Ascending aorta (tissue), 2 donors: Measurements from ENCODE around the gene RBM45. TPM values are rescaled to one million over a fixed set of nuclear protein-coding genes. Genes with fewer than 3 reads are reported as not detected.
"Not testable (repeated sequence)": the region's sequence is repeated elsewhere in the genome, so short reads cannot be mapped to it uniquely, and the experiment has no call there.

Source experiments
- DNase-seq, 2 donors: peaks; one replicate each; pipeline ENCODE4 v3.0.0-alpha.2; 2019; ENCODE audit warnings: low spot score in 2 of 2
- H3K27ac ChIP-seq, 2 donors: fragments of 200-600 bp; sonication (generic); one replicate each; pipeline ENCODE4 v1.5.1; 2016 to 2017; ENCODE audit warnings: mild to moderate bottlenecking in 1 of 2
- H3K27me3 ChIP-seq: fragments of 200-600 bp; sonication (generic); one replicate; pipeline ENCODE4 v1.5.1; 2017
- H3K36me3 ChIP-seq, 2 donors: fragments of 200-600 bp; sonication (generic); one replicate each; pipeline ENCODE4 v1.5.1; 2016
- H3K4me1 ChIP-seq, 2 donors: fragments of 200-600 bp; sonication (generic); one replicate each; pipeline ENCODE4 v1.5.1; 2016 to 2017; ENCODE audit warnings: mild to moderate bottlenecking in 1 of 2
- H3K4me3 ChIP-seq, 2 donors: fragments of 200-600 bp; sonication (generic); one replicate each; pipeline ENCODE4 v1.5.1; 2016 to 2017; ENCODE audit warnings: mild to moderate bottlenecking in 1 of 2
- H3K9me3 ChIP-seq, 2 donors: fragments of 200-600 bp; sonication (generic); one replicate each; pipeline ENCODE4 v1.5.1; 2016
- intact Hi-C: fragments of 100-400 bp; cut with DNase I; formaldehyde crosslinking; loops from one replicate; pipeline ENCODE4 v1.15.1; 2023
- total RNA-seq: library from RNA; depleted of rRNA; stranded (reverse); fragments of >200 nt; gene quantifications from one replicate; pipeline ENCODE4 v1.1.0, GENCODE V29; 2016
- TF ChIP-seq, protein P1 (sequence below), 3 experiments: fragments of 200-600 bp in 2 of 3; fragments of 450-650 bp in 1 of 3; sonication (generic) in 2 of 3; IDR thresholded peaks; one replicate each; pipeline ENCODE4 v1.5.1; 2016 to 2019; ENCODE audit warnings: antibody characterized with exemption in 3 of 3, mild to moderate bottlenecking in 1 of 3, moderate library complexity in 1 of 3

Gene RBM45
- total RNA-seq, 1 donor from 2014 or later = 2.8 TPM

- Histone ChIP-seq H3K27me3 (no peaks in the 10 kb centered on the region), H3K36me3 (no peaks in the 10 kb centered on the region), H3K4me1 (no peaks in the 10 kb centered on the region), H3K9me3 (no peaks in the 10 kb centered on the region), H3K4me3 (no peak overlapping the region), H3K27ac (no peak overlapping the region)
- no peak for DNase-seq
- intact Hi-C loops = no loop called here
- TF ChIP-seq, protein P1, sequence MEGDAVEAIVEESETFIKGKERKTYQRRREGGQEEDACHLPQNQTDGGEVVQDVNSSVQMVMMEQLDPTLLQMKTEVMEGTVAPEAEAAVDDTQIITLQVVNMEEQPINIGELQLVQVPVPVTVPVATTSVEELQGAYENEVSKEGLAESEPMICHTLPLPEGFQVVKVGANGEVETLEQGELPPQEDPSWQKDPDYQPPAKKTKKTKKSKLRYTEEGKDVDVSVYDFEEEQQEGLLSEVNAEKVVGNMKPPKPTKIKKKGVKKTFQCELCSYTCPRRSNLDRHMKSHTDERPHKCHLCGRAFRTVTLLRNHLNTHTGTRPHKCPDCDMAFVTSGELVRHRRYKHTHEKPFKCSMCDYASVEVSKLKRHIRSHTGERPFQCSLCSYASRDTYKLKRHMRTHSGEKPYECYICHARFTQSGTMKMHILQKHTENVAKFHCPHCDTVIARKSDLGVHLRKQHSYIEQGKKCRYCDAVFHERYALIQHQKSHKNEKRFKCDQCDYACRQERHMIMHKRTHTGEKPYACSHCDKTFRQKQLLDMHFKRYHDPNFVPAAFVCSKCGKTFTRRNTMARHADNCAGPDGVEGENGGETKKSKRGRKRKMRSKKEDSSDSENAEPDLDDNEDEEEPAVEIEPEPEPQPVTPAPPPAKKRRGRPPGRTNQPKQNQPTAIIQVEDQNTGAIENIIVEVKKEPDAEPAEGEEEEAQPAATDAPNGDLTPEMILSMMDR (IDR thresholded peaks at IDR 0.05) = no peak
Observed at GRCh38 chr2:178076130-178076529, 36.1 kb upstream of the RBM45 start.

DNA sequence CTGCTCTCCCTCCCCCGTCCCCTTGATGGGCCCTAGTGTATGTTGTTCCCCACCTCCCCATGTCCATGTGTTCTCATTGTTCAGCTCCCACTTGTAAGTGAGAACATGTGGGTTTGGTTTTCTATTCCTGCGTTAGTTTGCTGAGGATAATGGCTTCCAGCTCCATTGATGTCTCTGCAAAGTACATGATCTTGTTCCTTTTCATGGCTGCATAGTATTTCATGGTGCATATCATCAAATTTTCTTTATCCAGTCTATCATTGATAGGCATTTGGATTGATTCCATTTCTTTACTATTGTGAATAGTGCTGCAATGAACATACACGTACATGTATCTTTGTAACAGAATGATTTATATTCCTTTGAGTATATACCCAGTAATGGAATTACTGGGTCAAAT lies 33.0 kb upstream of the RBM45 start:
- H3K27ac ChIP-seq, H3K4me3 ChIP-seq, H3K36me3 ChIP-seq, H3K9me3 ChIP-seq, H3K27me3 ChIP-seq, H3K4me1 ChIP-seq, DNase-seq, intact Hi-C loops: not testable (repeated sequence)

- H3K9me3 ChIP-seq = no peaks in the 10 kb centered on the region
- H3K27ac ChIP-seq = no peak overlapping the region
- H3K36me3 ChIP-seq = no peaks in the 10 kb centered on the region
- H3K4me1 ChIP-seq = no peaks in the 10 kb centered on the region
- DNase-seq = no peak
- H3K27me3 ChIP-seq = no peaks in the 10 kb centered on the region
- H3K4me3 ChIP-seq = no peak overlapping the region
- intact Hi-C loops = no loop called here
- TF ChIP-seq, protein P1 (IDR thresholded peaks at IDR 0.05) = no peak
Observed at GRCh38 chr2:178082408-178083045, 29.7 kb upstream of the RBM45 start.

- no peaks in the 10 kb centered on the region for H3K36me3 ChIP-seq
- H3K9me3 ChIP-seq = no peaks in the 10 kb centered on the region
- no peaks in the 10 kb centered on the region for H3K27me3 ChIP-seq
- no peak overlapping the region for H3K27ac ChIP-seq
- H3K4me3 ChIP-seq = no peak overlapping the region
- TF ChIP-seq, protein P1 (IDR thresholded peaks at IDR 0.05) = no peak
- intact Hi-C loops = no loop called here
- no peaks in the 10 kb centered on the region for H3K4me1 ChIP-seq
- no peak for DNase-seq
Observed at GRCh38 chr2:178084273-178084672, 28.0 kb upstream of the RBM45 start.

DNA sequence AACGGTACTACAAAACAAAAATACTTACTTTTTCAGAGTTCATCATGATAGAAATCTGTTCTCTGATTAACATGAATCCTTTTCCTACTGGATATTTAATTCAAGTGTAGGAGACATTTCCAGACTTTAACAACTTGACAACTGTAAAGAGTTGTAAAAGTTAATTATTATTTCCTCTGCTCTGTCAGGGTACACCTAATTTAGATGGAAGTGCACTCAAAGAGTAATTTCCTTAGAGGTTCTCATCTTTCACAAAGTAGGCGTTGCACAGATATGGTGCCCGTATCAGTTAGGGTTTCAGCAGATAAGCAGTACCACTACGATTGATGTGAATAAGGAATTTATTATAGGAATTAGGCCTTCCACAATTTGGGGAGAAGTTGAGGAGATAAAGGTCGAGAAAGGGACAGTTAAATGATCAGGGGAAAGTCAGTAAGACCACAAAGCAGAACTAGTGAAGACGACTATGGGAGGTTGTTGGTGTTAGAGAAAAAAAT lies 23.4 kb upstream of the RBM45 start:
- Histone ChIP-seq H3K27ac (no peak overlapping the region), H3K4me3 (no peak overlapping the region), H3K4me1 (no peaks in the 10 kb centered on the region), H3K36me3 (no peaks in the 10 kb centered on the region), H3K27me3 (no peaks in the 10 kb centered on the region), H3K9me3 (no peaks in the 10 kb centered on the region)
- DNase-seq = no peak
- TF ChIP-seq, protein P1 (IDR thresholded peaks at IDR 0.05) = no peak
- intact Hi-C loops = no loop called here

DNA sequence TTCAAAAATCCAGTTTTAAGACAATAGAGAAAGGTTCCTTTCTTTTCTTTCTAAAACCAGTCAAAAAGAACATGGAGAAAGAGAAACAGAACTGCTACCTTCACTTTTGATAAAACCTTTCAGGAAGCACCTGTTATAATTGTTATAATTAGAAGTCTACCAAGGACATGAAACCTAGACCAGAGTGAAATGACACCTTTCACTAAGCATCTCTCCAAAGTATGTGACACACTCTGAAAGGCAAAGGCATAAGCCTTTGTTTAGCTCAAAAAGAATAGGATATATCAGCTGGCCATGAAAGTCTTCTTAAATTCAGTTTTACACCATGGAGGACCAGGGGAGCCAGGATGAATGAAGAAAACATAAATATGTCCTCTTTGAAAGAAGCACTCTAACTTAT lies 18.8 kb upstream of the RBM45 start:
- TF ChIP-seq, protein P1 (IDR thresholded peaks at IDR 0.05) = no peak
- H3K4me3 ChIP-seq = no peak overlapping the region
- DNase-seq = no peak
- H3K27ac ChIP-seq = no peak overlapping the region
- no peaks in the 10 kb centered on the region for H3K4me1 ChIP-seq
- H3K9me3 ChIP-seq = no peaks in the 10 kb centered on the region
- intact Hi-C loops = no loop called here
- no peaks in the 10 kb centered on the region for H3K27me3 ChIP-seq
- no peaks in the 10 kb centered on the region for H3K36me3 ChIP-seq
